Measurements from ENCODE around the gene CRACR2A. TPM values are rescaled to one million over a fixed set of nuclear protein-coding genes. Genes with fewer than 3 reads are reported as not detected.

The CRACR2A gene
- total RNA-seq, 2 donors from 2014 or later = 50.3 to 54.8 TPM

DNA sequence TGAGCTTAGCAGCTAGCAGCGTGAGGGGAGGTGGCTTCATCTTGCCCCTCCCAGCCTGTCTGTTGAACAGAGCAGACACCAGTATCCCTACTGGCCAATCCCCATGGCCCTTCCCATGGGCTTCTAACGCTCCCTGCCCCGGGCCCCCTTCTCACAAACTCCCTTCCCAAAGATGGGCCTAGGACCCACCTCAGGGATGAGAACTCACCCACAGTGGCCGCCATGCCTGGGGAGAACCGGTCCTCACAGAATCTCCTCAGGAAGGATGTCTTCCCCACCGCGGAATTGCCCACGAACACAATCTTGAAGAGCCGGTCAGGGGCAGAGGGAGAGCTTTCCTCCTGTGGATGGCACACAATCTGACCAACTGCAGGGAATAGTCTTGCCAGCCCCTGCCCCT, 119.5 kb downstream of the CRACR2A start:
- no peaks in the 10 kb centered on the region for H3K4me1 ChIP-seq
- H3K27ac ChIP-seq = no peak overlapping the region
- H3K9ac ChIP-seq (ENCODE audit: low read depth in 2 of 2, low read length in 2 of 2) = no peak overlapping the region
- DNase-seq = no peak
- H3K27me3 ChIP-seq = no peaks in the 10 kb centered on the region
- intact Hi-C loops (cut with DNase I) = no loop called here
- no peak for TF ChIP-seq CTCF (IDR thresholded peaks at IDR 0.05)
- no peak overlapping the region for H3K4me3 ChIP-seq
- H3K36me3 ChIP-seq = no peaks in the 10 kb centered on the region
- no peaks in the 10 kb centered on the region for H3K9me3 ChIP-seq

DNA sequence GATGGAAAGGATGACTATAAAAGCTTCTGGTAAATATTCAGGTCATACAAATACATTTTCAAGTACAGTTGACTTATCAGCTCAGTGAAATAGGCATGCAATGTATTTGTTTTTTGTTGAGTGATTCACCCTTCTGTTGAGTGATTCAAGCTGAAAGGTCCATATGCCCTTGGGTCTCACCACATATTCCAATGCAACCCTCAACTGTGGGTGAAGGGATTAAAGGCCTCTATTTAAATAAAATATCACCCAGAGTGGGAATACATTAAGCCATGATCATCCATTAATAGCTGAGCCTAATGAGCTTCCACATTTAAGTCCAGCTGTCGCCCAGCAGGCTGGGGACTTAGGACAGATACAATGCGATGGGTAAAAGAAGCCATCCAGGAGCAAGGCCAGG, 120.2 kb downstream of the CRACR2A start:
- no peak for TF ChIP-seq CTCF (IDR thresholded peaks at IDR 0.05)
- DNase-seq = no peak
- no peaks in the 10 kb centered on the region for H3K4me1 ChIP-seq
- H3K36me3 ChIP-seq = no peaks in the 10 kb centered on the region
- H3K27ac ChIP-seq = no peak overlapping the region
- no peak overlapping the region for H3K4me3 ChIP-seq
- H3K9me3 ChIP-seq = no peaks in the 10 kb centered on the region
- no peaks in the 10 kb centered on the region for H3K27me3 ChIP-seq
- intact Hi-C loops (cut with DNase I) = no loop called here
- H3K9ac ChIP-seq (ENCODE audit: low read depth in 2 of 2, low read length in 2 of 2) = no peak overlapping the region

DNA sequence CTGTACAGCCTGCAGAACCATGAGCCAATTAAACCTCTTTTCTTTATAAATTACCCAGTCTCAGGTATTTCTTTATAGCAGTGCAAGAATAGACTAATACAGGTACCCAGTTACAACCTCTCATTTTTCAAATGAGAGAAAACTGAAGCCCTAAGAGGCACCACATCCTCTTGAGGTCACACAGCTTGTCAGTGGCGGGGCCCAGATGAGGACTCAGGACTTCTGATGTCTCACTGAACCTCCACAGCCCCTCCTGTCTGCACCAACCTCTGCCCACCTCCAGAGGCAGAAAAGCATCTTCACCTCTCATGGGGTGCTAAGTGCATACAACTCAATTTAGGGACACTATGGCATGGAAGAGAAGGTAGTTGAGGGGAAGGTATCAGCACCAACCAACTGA, 120.7 kb downstream of the CRACR2A start:
- TF ChIP-seq CTCF (IDR thresholded peaks at IDR 0.05) = no peak
- Histone ChIP-seq H3K9ac (ENCODE audit: low read depth in 2 of 2, low read length in 2 of 2) (no peak overlapping the region), H3K27ac (no peak overlapping the region), H3K27me3 (no peaks in the 10 kb centered on the region), H3K4me1 (no peaks in the 10 kb centered on the region), H3K36me3 (no peaks in the 10 kb centered on the region), H3K4me3 (no peak overlapping the region), H3K9me3 (no peaks in the 10 kb centered on the region)
- intact Hi-C loops (cut with DNase I) = no loop called here
- DNase-seq = no peak

- intact Hi-C loops (cut with DNase I) = no loop called here
- Histone ChIP-seq H3K27me3 (no peaks in the 10 kb centered on the region), H3K36me3 (no peaks in the 10 kb centered on the region), H3K9ac (ENCODE audit: low read depth in 2 of 2, low read length in 2 of 2) (no peak overlapping the region), H3K9me3 (no peaks in the 10 kb centered on the region), H3K27ac (no peak overlapping the region), H3K4me1 (no peaks in the 10 kb centered on the region), H3K4me3 (no peak overlapping the region)
- no peak for DNase-seq
- no peak for TF ChIP-seq CTCF (IDR thresholded peaks at IDR 0.05)
Observed at GRCh38 chr12:3631759-3632158, 121.2 kb downstream of the CRACR2A start.

DNA sequence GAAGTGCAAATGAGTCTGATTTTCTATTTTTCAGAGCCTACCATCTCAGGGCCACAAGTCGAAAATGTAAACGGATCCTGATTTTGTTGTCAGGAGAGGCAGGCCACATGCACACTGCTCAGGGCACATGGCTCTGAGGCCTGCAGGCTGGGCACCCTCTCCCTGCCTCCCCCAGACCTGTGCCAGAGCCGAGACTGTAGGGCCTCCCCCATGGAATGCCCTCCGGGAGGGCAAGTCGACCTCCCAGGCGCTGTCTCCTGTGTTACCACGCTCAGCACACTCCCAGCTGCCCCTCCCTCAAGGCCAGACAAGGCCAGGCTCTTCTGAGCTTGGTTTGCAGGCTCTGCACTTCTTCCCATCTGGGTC, 121.7 kb downstream of the CRACR2A start:
- Histone ChIP-seq H3K27me3 (no peaks in the 10 kb centered on the region), H3K36me3 (no peaks in the 10 kb centered on the region), H3K9me3 (no peaks in the 10 kb centered on the region), H3K4me3 (no peak overlapping the region), H3K4me1 (no peaks in the 10 kb centered on the region), H3K9ac (ENCODE audit: low read depth in 2 of 2, low read length in 2 of 2) (no peak overlapping the region), H3K27ac (no peak overlapping the region)
- intact Hi-C loops (cut with DNase I) = no loop called here
- DNase-seq = no peak
- no peak for TF ChIP-seq CTCF (IDR thresholded peaks at IDR 0.05)

Data from colonic mucosa (tissue), 4 donors.